ENCODE results near the gene MARK1. TPM values are rescaled to one million over a fixed set of nuclear protein-coding genes. Genes with fewer than 3 reads are reported as not detected.

The MARK1 gene
- polyA plus RNA-seq, 1 of the 3 experiments (the other 2 are of a cell fraction), result 3.1 TPM

DNA sequence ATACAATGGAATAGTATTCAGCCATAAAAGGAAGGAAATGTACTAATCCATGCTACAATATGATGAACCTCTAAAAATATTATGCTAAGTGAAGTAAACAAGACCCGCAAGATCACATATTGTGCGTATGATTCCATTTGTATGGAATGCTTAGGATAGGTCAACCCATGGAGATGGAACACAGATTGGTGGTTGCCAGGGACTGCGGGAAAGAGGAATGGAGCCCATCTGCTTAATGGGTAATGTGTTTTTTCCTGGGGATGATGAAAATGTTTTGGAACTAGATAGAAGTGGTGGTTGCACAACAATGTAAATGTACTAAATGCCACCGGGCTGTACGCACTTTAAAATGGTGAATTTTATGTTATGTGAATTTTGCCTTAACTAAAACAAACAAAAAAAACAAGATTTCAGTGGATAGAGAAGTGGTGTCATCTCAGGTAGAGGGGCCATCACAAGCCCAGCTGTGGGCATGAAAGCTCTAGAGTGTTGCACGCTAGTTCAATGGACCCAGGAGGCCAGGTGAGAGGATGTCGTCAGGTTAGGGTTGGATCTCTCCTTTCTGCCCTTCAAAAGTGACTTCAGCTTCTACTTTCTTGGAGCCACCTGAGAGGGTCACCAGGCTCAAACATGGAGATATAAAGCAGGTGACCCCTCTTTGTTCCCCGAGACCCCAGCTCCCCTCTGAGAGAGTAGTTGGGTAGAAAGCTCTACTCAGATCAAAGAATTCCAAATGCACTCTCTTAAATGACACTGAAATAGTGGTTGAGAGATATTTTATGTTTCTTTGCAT is 164.7 kb downstream of the MARK1 start:
- no peak overlapping the region for H2AFZ ChIP-seq (ENCODE audit: low read depth)
- no peaks in the 10 kb centered on the region for H3K27me3 ChIP-seq (ENCODE audit: insufficient read depth)
- H3K4me2 ChIP-seq, result no peak overlapping the region
- no peak overlapping the region for H3K27ac ChIP-seq (ENCODE audit: low read depth in 2 of 2, low read length in 1 of 2)
- POLR2A ChIA-PET, result no interaction called here
- H3K9ac ChIP-seq, result no peak overlapping the region
- no peaks in the 10 kb centered on the region for H3K79me2 ChIP-seq (ENCODE audit: insufficient read depth)
- no peaks in the 10 kb centered on the region for H3K9me2 ChIP-seq
- CTCF ChIA-PET, result interaction anchor here (1.1 to 2.8 kb wide), 6 partner anchors 10 to 84 kb away, joined by 4 to 16 read pairs (median 8); partner anchors contain the start of gene MTARC2
- no peaks in the 10 kb centered on the region for H3F3A ChIP-seq (replicated peaks; ENCODE audit: insufficient read depth)
- 94% methylated on average over 8 of the region's 8 CpGs for WGBS (ENCODE audit: low lambda C conversion rate)
- no peaks in the 10 kb centered on the region for H3K36me3 ChIP-seq (replicated peaks in 1 of 2; ENCODE audit: control insufficient read depth in 1 of 2, insufficient read depth in 2 of 2, low read length in 1 of 2)
- no peak for DNase-seq
- H3K4me1 ChIP-seq (ENCODE audit: control insufficient read depth in 1 of 2, insufficient read depth in 2 of 2, low read depth in 1 of 2, low read length in 1 of 2), result peaks cover 0 to 8% of the 10 kb centered on the region in 2 experiments; a peak in 1 of 4 replicates
- no peaks in the 10 kb centered on the region for H3K9me3 ChIP-seq
- H3K4me3 ChIP-seq (ENCODE audit: low read depth in 2 of 2, low read length in 1 of 2), result no peak overlapping the region
- TF ChIP-seq GABPA (IDR thresholded peaks at IDR 0.05; ENCODE audit: low read depth), result no peak
- TF ChIP-seq, protein P1, sequence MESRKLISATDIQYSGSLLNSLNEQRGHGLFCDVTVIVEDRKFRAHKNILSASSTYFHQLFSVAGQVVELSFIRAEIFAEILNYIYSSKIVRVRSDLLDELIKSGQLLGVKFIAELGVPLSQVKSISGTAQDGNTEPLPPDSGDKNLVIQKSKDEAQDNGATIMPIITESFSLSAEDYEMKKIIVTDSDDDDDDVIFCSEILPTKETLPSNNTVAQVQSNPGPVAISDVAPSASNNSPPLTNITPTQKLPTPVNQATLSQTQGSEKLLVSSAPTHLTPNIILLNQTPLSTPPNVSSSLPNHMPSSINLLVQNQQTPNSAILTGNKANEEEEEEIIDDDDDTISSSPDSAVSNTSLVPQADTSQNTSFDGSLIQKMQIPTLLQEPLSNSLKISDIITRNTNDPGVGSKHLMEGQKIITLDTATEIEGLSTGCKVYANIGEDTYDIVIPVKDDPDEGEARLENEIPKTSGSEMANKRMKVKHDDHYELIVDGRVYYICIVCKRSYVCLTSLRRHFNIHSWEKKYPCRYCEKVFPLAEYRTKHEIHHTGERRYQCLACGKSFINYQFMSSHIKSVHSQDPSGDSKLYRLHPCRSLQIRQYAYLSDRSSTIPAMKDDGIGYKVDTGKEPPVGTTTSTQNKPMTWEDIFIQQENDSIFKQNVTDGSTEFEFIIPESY (IDR thresholded peaks at IDR 0.05; ENCODE audit: borderline replicate concordance, low read depth), result no peak
- TF ChIP-seq, protein P2, sequence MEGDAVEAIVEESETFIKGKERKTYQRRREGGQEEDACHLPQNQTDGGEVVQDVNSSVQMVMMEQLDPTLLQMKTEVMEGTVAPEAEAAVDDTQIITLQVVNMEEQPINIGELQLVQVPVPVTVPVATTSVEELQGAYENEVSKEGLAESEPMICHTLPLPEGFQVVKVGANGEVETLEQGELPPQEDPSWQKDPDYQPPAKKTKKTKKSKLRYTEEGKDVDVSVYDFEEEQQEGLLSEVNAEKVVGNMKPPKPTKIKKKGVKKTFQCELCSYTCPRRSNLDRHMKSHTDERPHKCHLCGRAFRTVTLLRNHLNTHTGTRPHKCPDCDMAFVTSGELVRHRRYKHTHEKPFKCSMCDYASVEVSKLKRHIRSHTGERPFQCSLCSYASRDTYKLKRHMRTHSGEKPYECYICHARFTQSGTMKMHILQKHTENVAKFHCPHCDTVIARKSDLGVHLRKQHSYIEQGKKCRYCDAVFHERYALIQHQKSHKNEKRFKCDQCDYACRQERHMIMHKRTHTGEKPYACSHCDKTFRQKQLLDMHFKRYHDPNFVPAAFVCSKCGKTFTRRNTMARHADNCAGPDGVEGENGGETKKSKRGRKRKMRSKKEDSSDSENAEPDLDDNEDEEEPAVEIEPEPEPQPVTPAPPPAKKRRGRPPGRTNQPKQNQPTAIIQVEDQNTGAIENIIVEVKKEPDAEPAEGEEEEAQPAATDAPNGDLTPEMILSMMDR (IDR thresholded peaks at IDR 0.05), result no peak
- no peak for TF ChIP-seq ELF1 (IDR thresholded peaks at IDR 0.05)
- TF ChIP-seq GATA2 (CRISPR knock-in tag; IDR thresholded peaks at IDR 0.05), result no peak
- no peak for TF ChIP-seq NFIC (IDR thresholded peaks at IDR 0.05; ENCODE audit: borderline replicate concordance)
- no peak for TF ChIP-seq USF2 (IDR thresholded peaks at IDR 0.05; ENCODE audit: borderline replicate concordance, low read depth, low read length)
- TF ChIP-seq MAX (IDR thresholded peaks at IDR 0.05; ENCODE audit: low read depth), result no peak
- no peak for TF ChIP-seq TEAD4 (IDR thresholded peaks at IDR 0.05; ENCODE audit: borderline replicate concordance, insufficient read depth)
- no peak for TF ChIP-seq FOXM1 (IDR thresholded peaks at IDR 0.05; ENCODE audit: low read depth)
- TF ChIP-seq EP300 (IDR thresholded peaks at IDR 0.05; ENCODE audit: borderline replicate concordance in 1 of 2, low read depth in 1 of 2, low read length in 1 of 2), result no peak
- no peak for TF ChIP-seq TAF1 (IDR thresholded peaks at IDR 0.05; ENCODE audit: borderline replicate concordance, low read depth, low read length)
- no peak for TF ChIP-seq REST (IDR thresholded peaks at IDR 0.05; ENCODE audit: low read depth, low read length)
- TF ChIP-seq RAD21 (IDR thresholded peaks at IDR 0.05; ENCODE audit: low read length), result no peak
- TF ChIP-seq EZH2phosphoT487 (IDR thresholded peaks at IDR 0.05; ENCODE audit: borderline replicate concordance, low read depth), result no peak
- TF ChIP-seq IRF3 (IDR thresholded peaks at IDR 0.05; ENCODE audit: low read depth, low read length), result no peak
- TF ChIP-seq USF1 (IDR thresholded peaks at IDR 0.05; ENCODE audit: borderline replicate concordance, low read depth), result no peak
- no peaks in the 10 kb centered on the region for H4K20me1 ChIP-seq (ENCODE audit: insufficient read depth)

Data from SK-N-SH (cell line).